ENCODE data around the gene GNB4. TPM values are rescaled to one million over a fixed set of nuclear protein-coding genes. Genes with fewer than 3 reads are reported as not detected.

Gene GNB4
- total RNA-seq, 1 donor from 2014 or later: 39.5 TPM

- DNase-seq (ENCODE audit: extremely low read depth, low read depth, low spot score): no peak
These were observed 12.4 kb downstream of the GNB4 start for GRCh38 chr3:179438841-179439240.

GRCh38 chr3:179436517-179436916, 14.8 kb downstream of the GNB4 start:
- no peak for DNase-seq (ENCODE audit: extremely low read depth, low read depth, low spot score)

GRCh38 chr3:179432451-179432850, 18.8 kb downstream of the GNB4 start:
- no peak for DNase-seq (ENCODE audit: extremely low read depth, low read depth, low spot score)

- DNase-seq (ENCODE audit: extremely low read depth, low read depth, low spot score): no peak
These were observed 19.2 kb downstream of the GNB4 start for GRCh38 chr3:179432021-179432420.

- DNase-seq (ENCODE audit: extremely low read depth, low read depth, low spot score): no peak
These were observed 20.9 kb downstream of the GNB4 start for GRCh38 chr3:179430277-179430870.

- no peak for DNase-seq (ENCODE audit: extremely low read depth, low read depth, low spot score)
These were observed 22.3 kb downstream of the GNB4 start for GRCh38 chr3:179428876-179429548.

- DNase-seq (ENCODE audit: extremely low read depth, low read depth, low spot score): no peak
These were observed 26.2 kb downstream of the GNB4 start for GRCh38 chr3:179425075-179425474.

GRCh38 chr3:179421500-179421899, 29.8 kb downstream of the GNB4 start:
- no peak for DNase-seq (ENCODE audit: extremely low read depth, low read depth, low spot score)

- no peak for DNase-seq (ENCODE audit: extremely low read depth, low read depth, low spot score)
These were observed 32.7 kb downstream of the GNB4 start for GRCh38 chr3:179418610-179419009.

GRCh38 chr3:179416681-179417080, 34.6 kb downstream of the GNB4 start:
- no peak for DNase-seq (ENCODE audit: extremely low read depth, low read depth, low spot score)

- no peak for DNase-seq (ENCODE audit: extremely low read depth, low read depth, low spot score)
These were observed 35.9 kb downstream of the GNB4 start for GRCh38 chr3:179415377-179415776.

GRCh38 chr3:179414804-179415203, 36.5 kb downstream of the GNB4 start:
- no peak for DNase-seq (ENCODE audit: extremely low read depth, low read depth, low spot score)

GRCh38 chr3:179410999-179411398, 40.3 kb downstream of the GNB4 start:
- no peak for DNase-seq (ENCODE audit: extremely low read depth, low read depth, low spot score)

GRCh38 chr3:179410331-179410730, 40.9 kb downstream of the GNB4 start:
- no peak for DNase-seq (ENCODE audit: extremely low read depth, low read depth, low spot score)

- DNase-seq (ENCODE audit: extremely low read depth, low read depth, low spot score): no peak
These were observed 47.0 kb downstream of the GNB4 start for GRCh38 chr3:179404307-179404706.

- no peak for DNase-seq (ENCODE audit: extremely low read depth, low read depth, low spot score)
These were observed 48.3 kb downstream of the GNB4 start for GRCh38 chr3:179402963-179403362.

- DNase-seq (ENCODE audit: extremely low read depth, low read depth, low spot score): no peak
These were observed 49.7 kb downstream of the GNB4 start for GRCh38 chr3:179401561-179401960.

- no peak for DNase-seq (ENCODE audit: extremely low read depth, low read depth, low spot score)
These were observed 52.6 kb downstream of the GNB4 start for GRCh38 chr3:179398574-179399231.

GRCh38 chr3:179391906-179392305, 59.4 kb downstream of the GNB4 start:
- DNase-seq (ENCODE audit: extremely low read depth, low read depth, low spot score): no peak

GRCh38 chr3:179376474-179376873, 74.8 kb downstream of the GNB4 start:
- no peak for DNase-seq (ENCODE audit: extremely low read depth, low read depth, low spot score)

GRCh38 chr3:179375091-179375999, 75.9 kb downstream of the GNB4 start:
- no peak for DNase-seq (ENCODE audit: extremely low read depth, low read depth, low spot score)
